IgD-negative memory B cell (primary cell): ENCODE data around the gene SWT1. TPM values are rescaled to one million over a fixed set of nuclear protein-coding genes. Genes with fewer than 3 reads are reported as not detected.
"Not testable (repeated sequence)": the region's sequence is repeated elsewhere in the genome, so short reads cannot be mapped to it uniquely, and the experiment has no call there.

Experiments
- H3K27ac Mint-ChIP-seq, 3 donors: one replicate each; pipeline ENCODE4 v1.8.0; 2020 to 2022; ENCODE audit warnings: mild to moderate bottlenecking in 3 of 3, mixed read lengths in 3 of 3, moderate library complexity in 1 of 3
- H3K27me3 Mint-ChIP-seq: one replicate; pipeline ENCODE4 v1.8.0; 2021; ENCODE audit warnings: mixed read lengths
- H3K36me3 Mint-ChIP-seq: one replicate; pipeline ENCODE4 v1.8.0; 2020; ENCODE audit warnings: mild to moderate bottlenecking, mixed read lengths
- H3K4me1 Mint-ChIP-seq, 3 donors: one replicate each; pipeline ENCODE4 v1.8.0; 2020 to 2022; ENCODE audit warnings: mixed read lengths in 3 of 3, mild to moderate bottlenecking in 1 of 3
- H3K4me3 Mint-ChIP-seq, 4 donors: one replicate each; pipeline ENCODE4 v1.8.0; 2020 to 2022; ENCODE audit warnings: mild to moderate bottlenecking in 4 of 4, mixed read lengths in 4 of 4, moderate library complexity in 3 of 4
- H3K9me3 Mint-ChIP-seq, 3 donors: one replicate each; pipeline ENCODE4 v1.8.0; 2020 to 2021; ENCODE audit warnings: mixed read lengths in 3 of 3, mild to moderate bottlenecking in 1 of 3
- polyA plus RNA-seq: library from polyadenylated mRNA; unstranded; fragments of 300-500 nt; fragmentation: Illumina TruSeq; gene quantifications from one replicate; pipeline ENCODE4 v1.2.3, GENCODE V29; 2021

SWT1 gene
- polyA plus RNA-seq, 1 donor from 2014 or later, result 2.5 TPM

DNA sequence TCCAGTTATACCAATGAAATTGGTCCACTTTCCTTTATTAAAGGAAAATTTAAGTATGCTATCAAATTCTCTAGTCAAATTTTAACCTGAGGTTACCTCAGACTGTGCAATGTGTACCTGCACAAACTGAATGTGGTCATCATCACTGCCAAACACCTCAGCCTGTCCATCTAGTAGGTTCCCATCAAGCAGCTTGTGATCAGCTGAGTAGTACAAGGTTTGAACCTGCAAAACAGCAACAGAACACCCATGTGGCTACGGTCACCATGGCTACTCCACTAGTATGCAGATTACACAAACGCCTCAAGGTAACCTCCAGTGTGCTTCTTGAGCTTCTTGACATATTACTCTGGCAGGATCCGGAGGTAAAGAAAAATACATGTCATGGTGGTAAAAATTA lies 148.5 kb downstream of the SWT1 start:
- no peaks in the 10 kb centered on the region for H3K27me3 Mint-ChIP-seq
- H3K36me3 Mint-ChIP-seq, result peaks cover 11% of the 10 kb centered on the region
- peak overlapping the region in 2 of 3 donors; percentile 18 to 73 for H3K27ac Mint-ChIP-seq
- H3K4me1 Mint-ChIP-seq, result peaks cover 0 to 5% (median 5%) of the 10 kb centered on the region in 3 donors
- H3K9me3 Mint-ChIP-seq, result no peaks in the 10 kb centered on the region
- no peak overlapping the region for H3K4me3 Mint-ChIP-seq

GRCh38 chr1:185308126-185308525 lies 151.2 kb downstream of the SWT1 start:
- H3K27ac Mint-ChIP-seq, result no peak overlapping the region
- no peak overlapping the region for H3K4me3 Mint-ChIP-seq
- H3K36me3 Mint-ChIP-seq, result peaks cover 13% of the 10 kb centered on the region
- no peaks in the 10 kb centered on the region for H3K27me3 Mint-ChIP-seq
- no peaks in the 10 kb centered on the region for H3K9me3 Mint-ChIP-seq
- H3K4me1 Mint-ChIP-seq, result peaks cover 18 to 23% (median 19%) of the 10 kb centered on the region in 3 donors

- H3K9me3 Mint-ChIP-seq, result no peaks in the 10 kb centered on the region
- H3K27ac Mint-ChIP-seq, result no peak overlapping the region
- peaks cover 11% of the 10 kb centered on the region for H3K36me3 Mint-ChIP-seq
- no peak overlapping the region for H3K4me3 Mint-ChIP-seq
- no peaks in the 10 kb centered on the region for H3K27me3 Mint-ChIP-seq
- peaks cover 31 to 38% (median 32%) of the 10 kb centered on the region in 3 donors for H3K4me1 Mint-ChIP-seq
Measured at GRCh38 chr1:185309566-185309965, 152.6 kb downstream of the SWT1 start.

GRCh38 chr1:185311589-185312225 lies 154.7 kb downstream of the SWT1 start:
- H3K36me3 Mint-ChIP-seq, result peaks cover 4% of the 10 kb centered on the region
- H3K4me3 Mint-ChIP-seq, result peak overlapping the region in 1 of 4 donors; percentile 96
- no peaks in the 10 kb centered on the region for H3K9me3 Mint-ChIP-seq
- H3K4me1 Mint-ChIP-seq, result peaks cover 36 to 49% (median 40%) of the 10 kb centered on the region in 3 donors
- no peaks in the 10 kb centered on the region for H3K27me3 Mint-ChIP-seq
- H3K27ac Mint-ChIP-seq, result no peak overlapping the region

GRCh38 chr1:185312361-185313138 lies 155.6 kb downstream of the SWT1 start:
- Mint-ChIP-seq H3K27me3 (no peaks in the 10 kb centered on the region), H3K4me1 (peaks cover 36 to 48% (median 40%) of the 10 kb centered on the region in 3 donors), H3K4me3 (peak overlapping the region in 3 of 4 donors; percentile 77 to 96 (median 94)), H3K36me3 (peaks cover 4% of the 10 kb centered on the region), H3K9me3 (no peaks in the 10 kb centered on the region), H3K27ac (peak overlapping the region in 1 of 3 donors; percentile 97)

DNA sequence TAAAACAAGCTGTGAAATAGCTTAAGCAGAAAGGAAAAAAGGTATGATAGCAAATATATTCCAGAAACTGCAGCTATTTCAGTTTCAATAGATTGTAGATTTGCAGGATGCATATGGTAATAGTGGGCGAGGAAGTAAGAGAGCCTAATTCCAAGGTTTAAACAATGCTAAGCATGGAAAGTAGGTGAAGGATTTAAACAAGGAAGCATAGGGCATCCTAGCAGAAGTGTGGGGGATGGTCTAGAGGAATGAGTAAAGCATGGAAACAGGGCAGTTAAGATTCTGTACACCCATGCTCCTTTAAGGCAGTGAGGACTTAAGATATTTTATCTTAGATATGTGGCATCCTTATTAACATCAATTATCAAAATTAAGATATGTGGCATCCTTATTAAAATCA lies 157.4 kb downstream of the SWT1 start:
- Mint-ChIP-seq H3K9me3 (no peaks in the 10 kb centered on the region), H3K4me3 (peak overlapping the region; percentile 31 to 100 (median 95)), H3K27ac (peak overlapping the region; percentile 5 to 97 (median 21)), H3K36me3 (peaks cover 4% of the 10 kb centered on the region), H3K27me3 (no peaks in the 10 kb centered on the region), H3K4me1 (peaks cover 41 to 51% (median 41%) of the 10 kb centered on the region in 3 donors)

GRCh38 chr1:185315445-185316071 lies 158.6 kb downstream of the SWT1 start:
- peak overlapping the region; percentile 97 to 100 (median 99) for H3K27ac Mint-ChIP-seq
- H3K27me3 Mint-ChIP-seq, result no peaks in the 10 kb centered on the region
- no peaks in the 10 kb centered on the region for H3K9me3 Mint-ChIP-seq
- H3K36me3 Mint-ChIP-seq, result peaks cover 4% of the 10 kb centered on the region
- peaks cover 41 to 51% (median 41%) of the 10 kb centered on the region in 3 donors for H3K4me1 Mint-ChIP-seq
- H3K4me3 Mint-ChIP-seq, result peak overlapping the region; percentile 94 to 100 (median 98)

- Mint-ChIP-seq H3K27me3 (no peaks in the 10 kb centered on the region), H3K4me1 (peaks cover 38 to 49% (median 41%) of the 10 kb centered on the region in 3 donors), H3K4me3 (peak overlapping the region; percentile 94 to 100 (median 98)), H3K27ac (peak overlapping the region; percentile 97 to 100 (median 99)), H3K36me3 (peaks cover 1% of the 10 kb centered on the region), H3K9me3 (peaks cover 0 to 2% (median 0%) of the 10 kb centered on the region in 3 donors)
Measured at GRCh38 chr1:185316163-185317033, 159.4 kb downstream of the SWT1 start.

GRCh38 chr1:185317034-185317885 lies 160.3 kb downstream of the SWT1 start, which contains the start of gene IVNS1ABP:
TSS of gene IVNS1ABP (minus strand) at chr1:185317243. CDS start at chr1:185309493, 7,750 bp downstream.
- peaks cover 1% of the 10 kb centered on the region for H3K36me3 Mint-ChIP-seq
- peaks cover 0 to 2% (median under 1%) of the 10 kb centered on the region in 3 donors for H3K9me3 Mint-ChIP-seq
- H3K27ac Mint-ChIP-seq, result peak within 1 kb of the TSS; percentile 97 to 100 (median 99)
- H3K4me3 Mint-ChIP-seq, result peak within 1 kb of the TSS; percentile 94 to 100 (median 98)
- no peaks in the 10 kb centered on the region for H3K27me3 Mint-ChIP-seq
- peaks cover 30 to 42% (median 36%) of the 10 kb centered on the region in 3 donors for H3K4me1 Mint-ChIP-seq

DNA sequence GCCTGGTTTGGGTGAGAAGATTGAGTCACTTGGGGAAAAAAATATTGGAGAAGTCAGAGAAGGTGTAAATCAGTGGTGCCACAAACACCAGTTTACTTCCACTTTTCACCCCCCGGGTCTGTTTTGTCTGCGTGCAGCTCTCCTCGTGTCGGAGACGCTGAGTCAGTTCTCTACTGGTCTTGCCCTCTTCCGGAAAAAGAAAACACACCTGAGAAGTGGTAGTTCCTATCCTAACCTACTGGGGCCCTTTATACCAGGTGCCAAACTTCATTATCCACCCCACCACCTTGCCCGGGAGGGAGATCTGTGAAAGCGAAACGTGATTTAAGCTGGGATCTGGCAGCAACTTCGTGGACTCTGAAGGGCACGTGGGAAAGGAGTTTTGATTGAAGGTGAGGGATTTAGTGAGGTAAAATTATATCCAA lies 160.9 kb downstream of the SWT1 start:
- H3K27me3 Mint-ChIP-seq, result no peaks in the 10 kb centered on the region
- peak overlapping the region; percentile 97 to 100 (median 99) for H3K27ac Mint-ChIP-seq
- peaks cover 0 to 3% (median 2%) of the 10 kb centered on the region in 3 donors for H3K9me3 Mint-ChIP-seq
- H3K36me3 Mint-ChIP-seq, result peaks cover 1% of the 10 kb centered on the region
- H3K4me1 Mint-ChIP-seq, result peaks cover 24 to 35% (median 30%) of the 10 kb centered on the region in 3 donors
- peak overlapping the region; percentile 94 to 100 (median 98) for H3K4me3 Mint-ChIP-seq

GRCh38 chr1:185318431-185319138 lies 161.6 kb downstream of the SWT1 start:
- H3K4me3 Mint-ChIP-seq, result peak overlapping the region in 3 of 4 donors; percentile 94 to 99 (median 96)
- H3K27ac Mint-ChIP-seq, result peak overlapping the region; percentile 97 to 100 (median 99)
- H3K27me3 Mint-ChIP-seq, result no peaks in the 10 kb centered on the region
- peaks cover 1% of the 10 kb centered on the region for H3K36me3 Mint-ChIP-seq
- peaks cover 19 to 28% (median 23%) of the 10 kb centered on the region in 3 donors for H3K4me1 Mint-ChIP-seq
- peaks cover 0 to 3% (median 2%) of the 10 kb centered on the region in 3 donors for H3K9me3 Mint-ChIP-seq

DNA sequence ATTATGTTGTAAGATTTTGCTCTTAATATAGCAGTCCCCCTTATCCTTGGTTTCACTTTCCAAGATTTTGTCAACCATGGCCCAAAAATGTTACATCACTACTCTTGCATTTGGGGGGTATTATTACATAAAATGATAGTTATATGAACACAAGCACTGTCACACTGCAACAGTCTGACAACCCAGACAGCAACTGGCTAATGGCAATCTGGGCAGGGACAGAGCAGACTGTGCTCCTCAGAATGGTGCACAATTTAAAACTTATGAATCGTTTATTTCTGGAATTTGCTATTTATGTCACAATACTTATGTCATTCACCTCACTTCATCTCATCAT lies 162.1 kb downstream of the SWT1 start:
- Mint-ChIP-seq H3K27me3 (no peaks in the 10 kb centered on the region), H3K9me3 (peaks cover 0 to 3% (median 2%) of the 10 kb centered on the region in 3 donors), H3K27ac (peak overlapping the region; percentile 34 to 83 (median 59)), H3K36me3 (peaks cover under 1% of the 10 kb centered on the region), H3K4me3 (peak overlapping the region in 1 of 4 donors; percentile 22), H3K4me1 (peaks cover 15 to 23% (median 18%) of the 10 kb centered on the region in 3 donors)

DNA sequence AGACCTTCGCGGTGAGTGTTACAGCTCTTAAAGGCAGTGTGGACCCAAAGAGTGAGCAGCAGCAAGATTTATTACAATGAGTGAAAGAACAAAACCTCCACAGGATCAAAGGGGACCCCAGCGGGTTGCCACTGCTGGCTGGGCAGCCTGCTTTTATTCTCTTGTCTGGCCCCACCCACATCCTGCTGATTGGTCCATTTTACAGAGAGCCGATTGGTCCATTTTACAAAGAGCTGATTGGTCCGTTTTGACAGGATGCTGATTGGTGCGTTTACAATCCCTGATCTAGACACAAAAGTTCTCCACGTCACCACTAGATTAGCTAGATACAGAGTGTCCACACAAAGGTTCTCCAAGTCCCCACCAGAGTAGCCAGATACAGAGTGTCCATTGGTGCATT lies 164.1 kb downstream of the SWT1 start:
- H3K4me3 Mint-ChIP-seq, result peak overlapping the region in 1 of 4 donors; percentile 37
- not testable (repeated sequence) for H3K36me3 Mint-ChIP-seq, H3K27ac Mint-ChIP-seq, H3K9me3 Mint-ChIP-seq, H3K4me1 Mint-ChIP-seq, H3K27me3 Mint-ChIP-seq
